ENCODE data around the gene ATP1A1.

The ATP1A1 gene

GRCh38 chr1:116372651-116373430, at the start of gene ATP1A1:
Gene ATP1A1, plus strand, starts transcription at chr1:116373244. Its CDS starts 268 bp downstream, at chr1:116373512.
- TF ChIP-seq, protein P1, sequence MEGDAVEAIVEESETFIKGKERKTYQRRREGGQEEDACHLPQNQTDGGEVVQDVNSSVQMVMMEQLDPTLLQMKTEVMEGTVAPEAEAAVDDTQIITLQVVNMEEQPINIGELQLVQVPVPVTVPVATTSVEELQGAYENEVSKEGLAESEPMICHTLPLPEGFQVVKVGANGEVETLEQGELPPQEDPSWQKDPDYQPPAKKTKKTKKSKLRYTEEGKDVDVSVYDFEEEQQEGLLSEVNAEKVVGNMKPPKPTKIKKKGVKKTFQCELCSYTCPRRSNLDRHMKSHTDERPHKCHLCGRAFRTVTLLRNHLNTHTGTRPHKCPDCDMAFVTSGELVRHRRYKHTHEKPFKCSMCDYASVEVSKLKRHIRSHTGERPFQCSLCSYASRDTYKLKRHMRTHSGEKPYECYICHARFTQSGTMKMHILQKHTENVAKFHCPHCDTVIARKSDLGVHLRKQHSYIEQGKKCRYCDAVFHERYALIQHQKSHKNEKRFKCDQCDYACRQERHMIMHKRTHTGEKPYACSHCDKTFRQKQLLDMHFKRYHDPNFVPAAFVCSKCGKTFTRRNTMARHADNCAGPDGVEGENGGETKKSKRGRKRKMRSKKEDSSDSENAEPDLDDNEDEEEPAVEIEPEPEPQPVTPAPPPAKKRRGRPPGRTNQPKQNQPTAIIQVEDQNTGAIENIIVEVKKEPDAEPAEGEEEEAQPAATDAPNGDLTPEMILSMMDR (conservative IDR thresholded peaks at IDR 0.05): peak; percentile 32
- peak within 1 kb of the TSS; percentile 77 for H3K27ac ChIP-seq

GRCh38 chr1:116323491-116323890, 49.6 kb upstream of the ATP1A1 start:
- no peak overlapping the region for H3K27ac ChIP-seq
- TF ChIP-seq, protein P1 (conservative IDR thresholded peaks at IDR 0.05): no peak

DNA sequence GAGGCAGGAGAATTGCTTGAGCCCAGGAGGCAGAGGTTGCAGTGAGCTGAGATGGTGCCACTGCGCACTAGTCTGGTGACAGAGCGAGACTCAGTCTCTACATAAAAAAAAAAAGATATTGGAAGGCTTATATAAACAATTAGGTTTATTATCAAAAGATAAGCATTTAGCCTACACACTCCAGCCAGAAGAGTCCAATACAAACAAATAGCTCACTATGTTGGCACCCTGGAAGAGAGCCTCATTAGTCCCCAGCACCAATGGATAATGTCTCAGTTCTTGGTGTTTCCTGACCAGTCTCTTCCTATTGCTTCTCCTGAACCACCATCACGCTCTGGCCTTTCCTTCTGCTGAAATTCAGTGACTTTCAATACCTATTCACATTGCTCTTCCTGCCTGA, 48.6 kb upstream of the ATP1A1 start:
- H3K27ac ChIP-seq: no peak overlapping the region
- TF ChIP-seq, protein P1 (conservative IDR thresholded peaks at IDR 0.05): no peak

- TF ChIP-seq, protein P1 (conservative IDR thresholded peaks at IDR 0.05): no peak
- no peak overlapping the region for H3K27ac ChIP-seq
Observed at GRCh38 chr1:116325104-116325503, 47.9 kb upstream of the ATP1A1 start.

GRCh38 chr1:116325922-116326321, 47.1 kb upstream of the ATP1A1 start:
- H3K27ac ChIP-seq: no peak overlapping the region; the same call in 1 of the 2 replicates

DNA sequence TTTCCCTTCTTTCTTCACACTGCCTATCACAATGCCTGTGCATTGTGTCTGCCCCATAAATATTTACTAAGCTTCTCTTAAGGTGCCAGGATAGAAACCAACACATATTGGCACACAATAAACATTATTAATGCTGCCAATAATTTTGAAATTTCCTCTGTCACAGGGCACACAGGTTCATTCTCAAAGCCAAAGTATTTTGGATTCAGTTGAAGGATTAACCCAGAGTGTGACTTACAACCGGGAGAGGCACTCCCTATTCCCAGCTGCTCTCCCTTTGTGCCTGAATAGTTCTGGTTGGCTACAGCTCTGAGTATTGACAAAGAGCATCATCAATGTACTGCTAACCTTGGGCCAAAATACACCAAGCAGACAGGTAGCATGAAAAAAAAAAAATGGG, 46.6 kb upstream of the ATP1A1 start:
- TF ChIP-seq, protein P1 (conservative IDR thresholded peaks at IDR 0.05): no peak
- no peak overlapping the region; the same call in 1 of the 2 replicates for H3K27ac ChIP-seq

More at GRCh38 chr1:116325922-116326321, 47.1 kb upstream of the ATP1A1 start:
- TF ChIP-seq, protein P1 (conservative IDR thresholded peaks at IDR 0.05): no peak

DNA sequence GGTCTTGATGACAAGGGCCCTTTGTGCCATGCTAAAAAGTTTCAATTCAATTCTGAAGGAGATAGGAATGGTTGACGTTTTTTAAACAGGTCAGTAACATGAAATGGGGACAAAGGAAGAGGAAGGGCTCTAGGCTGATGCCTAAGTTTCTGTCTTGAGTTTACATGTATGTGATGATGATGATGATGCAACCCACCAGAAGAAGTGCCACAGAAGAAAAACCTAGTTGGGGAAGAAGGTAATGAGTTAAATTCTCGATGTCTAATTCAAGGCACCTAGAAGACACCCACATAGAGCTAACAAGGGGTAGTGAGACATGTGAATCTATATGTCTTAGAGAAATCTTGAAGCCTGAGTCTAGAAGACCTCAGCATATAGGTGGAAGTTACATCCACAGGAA, 44.4 kb upstream of the ATP1A1 start:
- no peak overlapping the region for H3K27ac ChIP-seq
- TF ChIP-seq, protein P1 (conservative IDR thresholded peaks at IDR 0.05): no peak

All from VCaP (cell line).